Body of pancreas (tissue), 4 donors: Measurements from ENCODE around the gene TTYH2.

Source experiments
- CTCF ChIP-seq, 7 experiments: fragments of 450-650 bp in 4 of 7; fragments of 200-600 bp in 3 of 7; sonication (generic) in 3 of 7; IDR thresholded peaks; one replicate each; pipeline ENCODE4 v1.5.1; 2016 to 2019; ENCODE audit warnings: antibody characterized with exemption in 7 of 7
- POLR2A ChIP-seq, 3 donors: fragments of 450-650 bp; IDR thresholded peaks; one replicate each; pipeline ENCODE4 v1.6.1; 2016; ENCODE audit warnings: antibody characterized with exemption in 3 of 3, mild to moderate bottlenecking in 2 of 3

- TF ChIP-seq POLR2A (IDR thresholded peaks at IDR 0.05) = no peak
- TF ChIP-seq CTCF (IDR thresholded peaks at IDR 0.05) = no peak
These were observed 21.7 kb downstream of the TTYH2 start for GRCh38 chr17:74235040-74235581.
